Fibroblast of pulmonary artery (primary cell): ENCODE data around the gene NAA30.

Experiments used
- DNase-seq: peaks from one replicate; pipeline ENCODE4 v3.0.0-alpha.2; 2010; ENCODE audit warnings: low read depth
- H3K4me3 ChIP-seq: replicated peaks from 2 replicates; pipeline ENCODE4 v1.5.1; 2011; ENCODE audit warnings: low read depth, mild to moderate bottlenecking, control low read depth, low read length, moderate library complexity
- CTCF ChIP-seq: IDR thresholded peaks from 2 replicates; pipeline ENCODE4 v1.5.1; 2011; ENCODE audit warnings: mild to moderate bottlenecking, control low read depth, low read length, inconsistent platforms; ENCODE audit errors: missing control alignments

The NAA30 gene

GRCh38 chr14:57435923-57436322, 45.5 kb downstream of the NAA30 start:
- no peak overlapping the region for H3K4me3 ChIP-seq
- TF ChIP-seq CTCF = no peak
- no peak for DNase-seq

- TF ChIP-seq CTCF = no peak
- no peak for DNase-seq
- H3K4me3 ChIP-seq = no peak overlapping the region
Measured at GRCh38 chr14:57461777-57462320, 71.5 kb downstream of the NAA30 start.

GRCh38 chr14:57462551-57462950, 72.2 kb downstream of the NAA30 start:
- H3K4me3 ChIP-seq = no peak overlapping the region
- TF ChIP-seq CTCF = no peak
- no peak for DNase-seq

- no peak overlapping the region for H3K4me3 ChIP-seq
- no peak for TF ChIP-seq CTCF
- no peak for DNase-seq
Measured at GRCh38 chr14:57464008-57464730, 73.8 kb downstream of the NAA30 start.
